GM21737 (cell line): ENCODE results near the gene TAPT1.
"Not testable (repeated sequence)": the region's sequence is repeated elsewhere in the genome, so short reads cannot be mapped to it uniquely, and the experiment has no call there.

Source experiments
- ATAC-seq: cut with Tn5 transposase; IDR thresholded peaks from one replicate; pipeline ENCODE4 v1.9.1; 2021; ENCODE audit warnings: mild to moderate bottlenecking, moderate library complexity; ENCODE audit not compliant: unreplicated experiment

The TAPT1 gene

GRCh38 chr4:16225863-16226815 lies at the start of gene TAPT1:
TAPT1 (minus strand) TSS chr4:16226471; CDS start chr4:16226457, 14 bp downstream.
- peak; percentile 61 for ATAC-seq

GRCh38 chr4:16271411-16271810 lies 45.1 kb upstream of the TAPT1 start:
- ATAC-seq = no peak

- ATAC-seq = no peak
Observed at GRCh38 chr4:16270454-16271328, 44.4 kb upstream of the TAPT1 start.

GRCh38 chr4:16269742-16270453 lies 43.6 kb upstream of the TAPT1 start:
- not testable (repeated sequence) for ATAC-seq

GRCh38 chr4:16269240-16269639 lies 43.0 kb upstream of the TAPT1 start:
- no peak for ATAC-seq

GRCh38 chr4:16268290-16268689 lies 42.0 kb upstream of the TAPT1 start:
- no peak for ATAC-seq

- no peak for ATAC-seq
Observed at GRCh38 chr4:16267639-16268038, 41.4 kb upstream of the TAPT1 start.

- ATAC-seq = no peak
Observed at GRCh38 chr4:16265820-16266219, 39.5 kb upstream of the TAPT1 start.

- ATAC-seq = no peak
Observed at GRCh38 chr4:16264798-16265197, 38.5 kb upstream of the TAPT1 start.

- no peak for ATAC-seq
Observed at GRCh38 chr4:16263056-16263455, 36.8 kb upstream of the TAPT1 start.

- no peak for ATAC-seq
Observed at GRCh38 chr4:16262188-16262587, 35.9 kb upstream of the TAPT1 start.

- no peak for ATAC-seq
Observed at GRCh38 chr4:16261313-16261878, 35.1 kb upstream of the TAPT1 start.

GRCh38 chr4:16259889-16260246 lies 33.6 kb upstream of the TAPT1 start:
- ATAC-seq = no peak

GRCh38 chr4:16259241-16259888 lies 33.1 kb upstream of the TAPT1 start:
- no peak for ATAC-seq

- ATAC-seq = no peak
Observed at GRCh38 chr4:16257611-16258010, 31.3 kb upstream of the TAPT1 start.

- no peak for ATAC-seq
Observed at GRCh38 chr4:16256343-16256742, 30.1 kb upstream of the TAPT1 start.

- ATAC-seq = no peak
Observed at GRCh38 chr4:16255730-16256129, 29.5 kb upstream of the TAPT1 start.

GRCh38 chr4:16253127-16253960 lies 27.1 kb upstream of the TAPT1 start:
- ATAC-seq = no peak

- no peak for ATAC-seq
Observed at GRCh38 chr4:16250661-16251365, 24.5 kb upstream of the TAPT1 start.
